GM18502 (cell line): ENCODE data around the gene SLC22A7.

Source experiments
- ATAC-seq: cut with Tn5 transposase; IDR thresholded peaks from one replicate; pipeline ENCODE4 v1.9.1; 2021; ENCODE audit warnings: mild to moderate bottlenecking; ENCODE audit not compliant: unreplicated experiment, poor library complexity

Gene SLC22A7

GRCh38 chr6:43264599-43265145 lies 33.4 kb upstream of the SLC22A7 start:
- no peak for ATAC-seq

GRCh38 chr6:43265564-43265963 lies 32.5 kb upstream of the SLC22A7 start:
- no peak for ATAC-seq

DNA sequence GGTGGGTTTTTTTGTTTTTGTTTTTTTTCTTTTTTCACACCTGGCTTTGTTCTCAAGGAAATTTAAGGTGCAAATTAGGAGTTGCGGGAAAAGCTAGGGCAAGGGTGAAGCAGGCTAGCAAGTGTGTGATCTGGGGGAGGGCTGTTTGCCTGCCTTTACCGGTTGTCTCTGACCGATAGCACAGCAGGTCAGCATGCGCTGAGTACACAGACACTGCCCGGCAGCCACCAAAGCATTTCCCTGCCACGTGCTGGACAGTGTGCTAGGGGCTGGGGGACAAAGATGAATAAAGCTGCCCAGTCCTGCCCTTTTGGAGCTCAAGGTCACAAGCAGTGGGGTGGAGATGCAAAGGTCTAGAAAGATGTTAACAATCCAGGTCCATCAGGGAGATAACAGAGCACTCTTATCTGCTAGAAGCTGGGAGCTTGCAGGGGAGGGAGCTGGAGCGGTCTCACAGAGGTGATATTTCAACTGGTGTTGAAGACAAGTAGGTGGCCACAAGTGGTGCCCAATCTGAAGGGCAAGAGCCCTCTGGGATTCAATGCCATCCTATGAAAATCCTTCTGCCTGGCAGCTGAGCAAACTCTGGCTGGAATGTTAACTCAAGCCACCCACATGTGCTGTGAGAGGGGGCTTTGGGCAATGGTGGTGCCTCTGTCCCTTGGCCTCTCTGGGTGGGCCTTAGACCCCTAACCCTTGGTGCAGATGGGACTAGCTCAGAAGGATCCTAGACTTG lies 30.3 kb upstream of the SLC22A7 start:
- no peak for ATAC-seq

DNA sequence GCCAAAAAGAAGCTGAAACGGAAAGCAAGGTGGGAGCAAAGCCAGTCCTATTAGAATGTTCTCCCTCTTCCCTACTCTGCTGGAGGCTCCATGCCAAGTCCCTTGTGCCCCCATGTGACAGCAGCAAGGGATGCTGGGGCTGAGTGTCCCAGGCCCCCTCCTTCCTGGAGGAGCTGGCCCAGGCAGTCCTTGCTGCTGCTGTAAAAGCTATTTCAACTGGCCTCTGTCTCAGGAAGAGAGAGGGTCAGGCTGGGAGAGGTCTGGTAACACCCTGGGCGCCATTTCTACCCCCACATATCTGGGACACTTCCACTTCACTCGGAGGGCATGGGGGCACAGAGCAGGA lies 29.7 kb upstream of the SLC22A7 start:
- ATAC-seq: no peak

DNA sequence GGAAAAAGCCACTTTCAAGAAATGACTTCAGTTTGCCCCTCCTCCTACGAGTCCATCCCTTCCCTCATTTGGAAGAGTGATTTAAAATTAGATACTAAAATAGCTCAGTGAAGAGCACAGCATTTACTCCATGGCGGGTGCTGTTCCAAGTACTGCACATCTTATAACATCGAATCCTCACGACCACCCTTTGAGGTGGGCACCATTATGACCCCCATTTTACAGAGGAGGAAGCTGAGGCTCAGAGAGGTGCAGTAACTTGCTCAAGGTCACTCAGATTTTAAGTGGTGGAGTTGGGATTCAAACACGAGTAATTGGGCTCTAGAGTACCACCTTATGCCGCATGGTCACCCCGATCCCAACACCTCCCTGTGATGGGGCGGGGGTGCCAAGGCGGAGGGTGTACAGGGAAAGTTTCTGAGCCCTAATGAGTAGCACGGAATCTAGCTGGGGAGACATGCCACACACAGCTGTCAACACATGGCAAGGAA lies 29.2 kb upstream of the SLC22A7 start:
- ATAC-seq: no peak

DNA sequence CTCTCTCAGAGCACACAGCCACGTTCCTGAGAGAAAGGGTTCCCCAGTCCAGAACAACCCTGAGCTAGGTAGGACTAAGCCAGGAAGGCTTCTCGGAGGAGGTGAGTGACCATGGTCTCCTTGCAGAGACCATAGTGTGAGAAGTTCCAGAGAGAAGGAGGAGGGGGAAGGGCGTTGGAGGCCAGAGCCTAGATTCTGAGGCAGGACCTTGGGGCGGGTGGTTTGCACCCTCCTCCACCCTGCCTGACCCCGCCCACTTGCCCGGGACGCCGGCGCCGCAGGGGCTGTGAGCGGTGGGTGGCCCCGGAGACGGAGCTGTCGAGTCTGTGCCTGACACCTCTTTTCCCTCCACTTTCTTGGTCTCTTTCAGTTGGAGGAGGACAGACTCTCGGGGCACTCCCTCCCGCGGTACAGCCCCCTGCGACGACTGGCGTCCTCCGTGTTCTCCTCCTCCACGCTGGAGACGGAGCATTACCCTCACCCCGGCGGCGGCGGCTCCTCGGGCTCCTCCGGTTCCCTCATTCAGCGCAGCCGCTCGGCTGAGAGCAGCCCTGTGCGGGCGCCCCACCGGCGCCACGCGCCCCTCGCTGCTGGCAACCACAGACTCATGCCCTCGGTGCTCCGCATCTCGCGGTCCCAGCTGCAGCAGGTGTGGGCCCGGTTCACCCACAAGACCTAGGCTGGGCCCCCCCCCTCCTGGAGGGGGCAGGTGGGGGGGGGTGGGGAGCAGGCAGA lies 28.6 kb upstream of the SLC22A7 start:
- no peak for ATAC-seq

DNA sequence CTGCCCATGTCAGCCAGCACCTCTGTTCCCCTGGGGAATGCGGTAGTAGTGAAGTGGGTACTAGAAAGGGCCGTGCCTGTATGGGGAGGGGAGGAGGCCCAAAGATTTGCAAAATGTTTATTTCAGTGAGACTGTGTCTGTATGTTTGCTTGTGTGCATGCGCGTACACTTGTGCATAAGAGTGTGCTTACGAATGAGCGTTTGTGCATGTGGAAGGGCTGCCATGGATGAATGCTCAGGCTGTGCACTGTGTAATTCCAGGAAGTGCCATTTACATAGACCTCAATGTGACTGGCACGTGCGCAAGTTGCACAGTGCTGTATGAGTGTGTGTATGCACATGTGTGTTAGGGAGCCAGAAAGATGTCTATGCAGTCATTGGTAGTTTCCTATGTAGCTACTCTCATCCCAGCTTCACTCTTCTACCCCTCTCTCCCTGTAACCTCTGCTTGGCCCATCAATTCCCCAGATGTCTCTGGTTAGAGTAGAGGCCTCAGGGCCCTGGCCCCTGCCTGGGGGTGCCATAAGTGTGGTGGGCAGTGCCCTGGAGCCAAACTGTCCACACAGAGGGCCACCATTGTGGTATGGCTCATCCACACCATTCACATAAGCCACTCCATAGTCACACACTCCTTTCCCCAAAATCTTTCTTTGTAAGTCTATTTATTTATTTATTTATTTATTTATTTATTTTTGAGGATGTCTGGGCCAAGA lies 26.8 kb upstream of the SLC22A7 start:
- ATAC-seq: no peak

DNA sequence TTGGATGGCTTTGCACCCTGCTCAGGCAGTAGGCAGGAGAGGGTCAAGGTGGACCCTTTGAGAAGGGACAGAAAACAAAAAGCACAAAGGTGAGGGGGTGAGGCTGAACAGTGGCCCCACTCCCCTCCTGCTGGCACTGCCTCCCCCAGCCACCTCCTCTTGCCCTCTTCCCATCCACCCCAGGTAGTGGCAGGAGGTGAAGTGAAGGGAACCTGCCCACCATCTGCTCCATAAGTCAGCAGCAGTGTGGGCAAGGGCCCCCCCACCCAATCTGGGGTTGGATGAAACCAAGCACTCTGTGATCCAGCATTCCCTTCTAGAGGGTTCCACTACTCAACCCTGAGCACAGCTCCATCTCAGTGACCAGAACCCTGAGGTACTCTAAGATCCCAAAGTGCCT lies 26.1 kb upstream of the SLC22A7 start:
- ATAC-seq: no peak

GRCh38 chr6:43273707-43274106 lies 24.4 kb upstream of the SLC22A7 start:
- ATAC-seq: no peak

DNA sequence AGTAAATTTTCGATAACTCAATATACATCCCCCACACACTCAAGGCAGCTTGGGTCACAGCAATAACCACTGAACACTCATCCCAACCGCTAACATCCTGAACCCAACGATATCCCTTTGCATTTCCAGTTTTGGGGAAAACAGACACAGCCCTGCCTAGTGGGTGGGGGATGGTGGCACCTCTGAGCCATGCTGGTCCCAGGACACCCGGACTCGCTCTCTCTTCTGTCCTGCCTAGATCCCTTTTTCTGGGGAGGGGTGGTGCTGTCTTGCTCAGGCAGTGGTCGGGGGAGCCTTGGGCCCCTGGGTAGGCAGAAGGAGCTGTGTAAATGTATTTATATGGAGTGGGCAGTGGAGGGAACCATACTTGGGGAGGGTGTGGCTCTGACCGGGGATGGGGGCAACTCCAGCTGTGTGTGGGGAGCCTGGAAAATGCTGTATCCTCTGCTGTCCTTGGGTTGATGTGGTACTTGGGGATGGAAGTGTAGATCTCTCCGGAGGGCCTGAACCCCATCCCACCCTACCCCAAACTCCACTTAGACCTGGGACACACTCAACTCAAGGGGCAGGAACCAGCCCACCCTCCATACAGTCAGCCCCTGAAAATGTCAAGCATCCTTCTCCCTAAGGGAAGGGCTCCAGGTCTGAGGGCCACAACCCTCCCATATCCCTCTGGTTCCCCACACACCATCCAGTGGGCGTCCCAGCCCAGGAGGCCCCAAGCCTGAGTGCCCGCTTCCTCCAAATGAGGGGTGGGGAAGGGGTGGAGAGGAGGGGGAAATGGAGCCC lies 23.7 kb upstream of the SLC22A7 start:
- ATAC-seq: no peak

GRCh38 chr6:43274916-43275597 lies 23.0 kb upstream of the SLC22A7 start:
- no peak for ATAC-seq

DNA sequence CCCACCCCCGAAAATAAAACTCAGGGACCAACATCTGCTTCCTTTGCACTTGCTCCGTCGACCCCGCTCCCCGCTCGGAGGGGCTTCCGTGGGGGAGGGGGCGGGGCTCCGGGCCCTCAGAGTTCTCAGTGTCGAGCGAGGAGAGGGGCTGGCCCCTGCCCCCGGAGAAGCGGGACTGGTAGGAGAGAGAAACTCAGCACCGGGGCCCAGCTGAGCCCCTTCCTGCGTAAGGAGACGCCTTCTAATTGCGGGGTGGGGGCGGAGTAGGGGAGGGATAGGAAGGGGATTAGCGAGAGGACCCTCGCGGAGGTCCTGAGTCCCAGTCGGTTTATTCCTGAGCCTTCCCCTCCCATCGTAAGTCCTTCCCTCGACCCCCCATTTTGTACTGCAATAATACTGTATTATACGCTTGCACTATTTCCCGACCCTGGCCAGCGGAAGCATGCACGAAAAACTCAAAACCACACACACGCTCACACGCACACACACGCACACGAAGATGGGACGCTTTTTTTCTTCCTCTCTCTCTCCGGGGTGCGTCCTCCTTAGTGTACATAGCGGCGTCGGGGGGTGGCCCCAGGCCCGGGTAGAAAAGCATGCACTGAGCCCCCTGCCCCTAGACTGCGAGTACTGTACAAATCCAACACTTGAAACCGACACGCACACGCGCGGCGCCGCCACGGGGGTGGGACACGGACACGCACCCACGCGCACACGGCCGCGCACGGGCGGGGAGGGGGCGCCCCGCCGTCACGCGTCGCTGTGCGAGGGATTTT lies 22.1 kb upstream of the SLC22A7 start:
- ATAC-seq: no peak

DNA sequence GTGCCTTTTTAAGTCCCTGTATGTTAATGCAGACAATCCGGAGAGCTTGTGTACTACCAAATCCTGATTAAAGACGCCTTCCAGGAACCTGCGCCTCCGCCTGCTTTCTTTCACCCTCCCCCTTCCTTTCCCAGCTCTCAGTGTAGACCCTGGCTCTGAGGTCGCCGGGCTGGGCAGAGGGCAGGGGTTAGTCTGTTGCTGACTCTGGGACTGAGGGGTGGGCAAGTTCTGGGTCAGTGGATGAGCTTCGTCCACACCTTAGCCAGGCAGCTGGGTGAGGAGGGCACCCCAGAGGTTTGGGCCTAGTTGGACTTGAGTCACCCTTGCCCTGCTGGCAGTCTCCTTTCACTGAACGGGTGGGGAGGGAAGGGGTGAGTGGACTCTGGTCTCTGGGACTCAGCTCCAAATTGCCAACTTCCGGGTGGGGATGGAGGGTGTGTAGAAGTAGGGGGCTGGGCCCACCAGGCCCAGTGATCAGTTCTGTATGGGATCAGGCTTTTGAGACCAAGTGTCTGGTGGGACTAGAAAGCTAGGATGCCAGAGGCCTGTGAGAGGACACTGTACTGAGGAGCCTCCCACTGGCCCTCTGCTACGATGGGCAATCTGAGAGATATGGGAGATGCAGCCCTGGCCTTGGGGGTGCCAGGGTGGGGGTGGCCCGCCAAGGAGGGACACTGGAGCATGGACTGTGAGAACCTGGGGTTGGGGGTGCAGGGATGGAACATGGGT lies 21.3 kb upstream of the SLC22A7 start:
- ATAC-seq: no peak

- ATAC-seq: no peak
These were observed 20.8 kb upstream of the SLC22A7 start for GRCh38 chr6:43277306-43277642.

GRCh38 chr6:43277643-43278523 lies 20.2 kb upstream of the SLC22A7 start:
- no peak for ATAC-seq

DNA sequence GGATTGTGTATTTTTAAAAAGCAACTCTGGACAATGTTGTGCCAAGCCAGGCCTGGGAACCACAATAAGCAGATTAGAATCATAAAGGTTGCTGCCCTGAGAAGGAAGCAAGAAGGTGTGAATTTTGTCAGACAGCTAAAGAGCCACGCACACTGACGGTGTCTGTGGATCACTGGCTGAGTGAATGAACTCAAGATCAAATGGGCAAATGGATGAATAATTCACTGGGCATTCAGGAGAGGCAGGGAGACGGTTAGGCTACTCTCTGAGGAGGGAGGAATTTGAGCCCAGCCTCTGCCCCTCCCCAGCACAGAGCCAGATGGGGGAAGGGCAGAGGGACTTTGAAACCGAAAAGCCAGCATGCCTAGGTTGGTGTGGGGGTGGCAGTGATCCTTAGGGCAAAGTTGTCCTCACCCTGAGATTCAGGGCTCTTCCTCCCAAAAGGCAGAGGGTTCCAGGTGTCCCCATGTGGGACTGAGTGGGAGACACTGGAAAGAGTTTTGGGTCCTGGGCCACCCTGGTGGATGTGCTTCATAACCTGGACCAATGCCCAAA lies 19.5 kb upstream of the SLC22A7 start:
- no peak for ATAC-seq

- ATAC-seq: no peak
These were observed 17.8 kb upstream of the SLC22A7 start for GRCh38 chr6:43280234-43280633.
